8988T (cell line): ENCODE measurements around the gene GPR173.
A peak's percentile ranks its signal among the peaks of the same experiment; 100 is the strongest.

Experiments used
- DNase-seq: peaks from one replicate; pipeline ENCODE4 v3.0.0; 2011

The GPR173 gene

DNA sequence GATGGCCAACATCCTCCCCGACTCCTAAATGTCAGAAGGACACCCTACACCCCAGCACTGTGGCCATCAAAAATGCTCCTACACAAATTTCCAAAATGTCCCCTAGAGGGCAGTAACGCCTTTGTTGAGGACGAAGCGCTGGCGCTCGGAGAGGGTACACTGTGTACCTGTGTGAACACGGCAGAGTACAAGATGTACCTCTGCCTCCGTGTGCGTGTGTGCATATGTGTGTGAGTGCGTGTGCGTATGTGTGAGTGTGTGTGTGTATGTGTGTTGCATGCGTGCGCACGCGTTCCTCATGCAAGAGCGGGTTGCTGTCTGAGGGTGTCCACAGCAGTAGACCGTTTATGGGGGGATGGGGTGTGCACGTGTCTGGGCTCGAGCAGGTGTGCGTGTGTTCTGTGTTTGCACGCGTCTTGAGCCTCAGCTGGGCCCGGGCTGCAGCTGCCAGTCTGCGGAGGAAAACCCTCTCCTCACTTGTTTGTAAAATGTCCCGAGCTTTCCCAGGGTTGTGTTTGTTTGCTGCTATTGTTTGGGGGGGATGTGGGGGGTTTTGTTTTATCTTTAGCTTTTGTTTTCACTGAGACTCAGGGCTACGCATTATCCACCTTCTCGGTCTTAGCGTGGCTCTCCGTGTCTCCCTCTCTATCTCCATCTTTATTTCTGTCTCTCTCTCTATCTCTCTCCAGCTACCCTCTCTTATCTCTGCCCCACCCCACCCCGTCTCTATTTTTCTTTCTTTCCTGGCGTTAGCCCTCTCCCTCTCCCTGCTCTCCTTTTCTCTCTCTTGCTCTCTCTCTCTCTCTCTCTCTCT lies 23.2 kb downstream of the GPR173 start:
- DNase-seq: no peak

DNA sequence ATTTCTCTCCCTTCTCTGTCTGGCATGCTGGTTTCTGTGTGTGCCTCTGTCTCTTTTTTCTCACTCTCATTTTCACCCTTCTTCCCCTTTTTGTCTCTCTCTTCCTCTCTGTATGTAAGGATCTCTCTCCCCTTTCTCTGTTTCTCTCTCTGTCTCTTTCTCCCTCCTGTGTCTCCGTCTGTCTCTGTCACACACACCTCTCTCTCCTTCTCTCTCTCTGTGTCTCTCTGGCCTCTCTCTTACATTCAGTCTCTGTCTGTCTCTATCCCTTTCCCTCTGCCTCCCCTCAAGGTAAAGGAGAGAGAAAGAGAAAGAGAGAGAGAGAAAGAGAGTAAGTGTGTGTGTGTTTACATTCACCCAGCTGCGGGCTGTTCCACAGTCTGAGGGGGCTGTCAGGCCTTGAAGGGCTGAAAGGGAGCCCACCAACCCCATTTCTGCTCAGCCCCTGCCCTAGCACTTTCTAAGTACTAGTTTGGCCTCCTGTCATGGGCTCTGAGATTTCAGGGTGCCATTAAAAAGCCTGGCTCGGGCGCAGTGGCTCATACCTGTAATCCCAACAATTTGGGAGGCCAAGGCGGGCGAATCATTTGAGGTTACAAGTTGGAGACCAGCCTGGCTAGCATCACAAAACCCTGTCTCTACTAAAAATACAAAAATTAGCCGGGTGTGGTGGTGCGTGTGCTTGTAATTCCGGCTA lies 24.0 kb downstream of the GPR173 start:
- DNase-seq: no peak

DNA sequence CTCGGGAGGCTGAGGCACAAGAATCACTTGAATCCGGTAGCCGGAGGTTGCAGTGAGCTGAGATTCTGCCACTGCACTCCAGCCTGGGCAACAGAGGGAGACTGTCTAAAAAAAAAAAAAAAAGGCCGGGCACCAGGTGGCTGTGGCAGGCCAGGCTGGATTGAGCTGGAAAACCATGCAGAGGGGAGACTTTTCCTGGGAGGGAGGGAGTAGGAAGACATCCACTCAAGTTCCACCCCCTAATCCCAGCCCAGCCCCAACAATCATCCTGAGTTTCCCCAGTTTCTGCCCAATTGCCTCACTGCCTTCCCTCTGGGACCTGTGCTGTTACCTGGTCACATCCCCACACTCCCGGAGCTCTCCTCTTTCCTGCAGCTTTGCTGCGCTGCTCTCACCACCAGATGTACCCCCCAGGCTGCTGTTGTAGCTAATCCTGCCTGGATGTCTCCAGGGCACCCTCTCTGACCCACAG lies 24.6 kb downstream of the GPR173 start:
- no peak for DNase-seq

DNA sequence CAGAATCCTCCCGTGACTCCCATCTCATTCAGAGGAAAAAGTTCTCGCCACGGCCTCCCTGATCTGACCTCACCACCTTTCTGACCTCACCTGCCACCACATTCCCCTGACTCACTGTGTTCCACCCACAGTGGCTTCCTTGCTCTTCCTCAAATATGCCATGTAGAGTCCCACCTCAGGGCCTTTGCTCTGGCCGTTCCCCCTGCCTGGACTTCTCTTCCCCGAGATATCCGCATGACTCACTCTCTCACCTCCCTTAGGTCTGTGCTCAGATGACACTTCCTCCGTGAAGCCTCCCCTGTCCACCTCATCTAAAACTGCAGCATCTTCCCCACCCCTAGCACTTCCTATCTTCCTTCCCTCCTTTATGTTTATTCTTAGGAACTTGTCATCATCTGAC lies 26.4 kb downstream of the GPR173 start:
- DNase-seq: no peak

DNA sequence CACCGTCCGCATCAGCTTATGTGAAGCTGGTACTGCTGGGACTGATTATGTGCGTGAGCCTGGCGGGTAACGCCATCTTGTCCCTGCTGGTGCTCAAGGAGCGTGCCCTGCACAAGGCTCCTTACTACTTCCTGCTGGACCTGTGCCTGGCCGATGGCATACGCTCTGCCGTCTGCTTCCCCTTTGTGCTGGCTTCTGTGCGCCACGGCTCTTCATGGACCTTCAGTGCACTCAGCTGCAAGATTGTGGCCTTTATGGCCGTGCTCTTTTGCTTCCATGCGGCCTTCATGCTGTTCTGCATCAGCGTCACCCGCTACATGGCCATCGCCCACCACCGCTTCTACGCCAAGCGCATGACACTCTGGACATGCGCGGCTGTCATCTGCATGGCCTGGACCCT lies 28.1 kb downstream of the GPR173 start:
- DNase-seq: no peak

DNA sequence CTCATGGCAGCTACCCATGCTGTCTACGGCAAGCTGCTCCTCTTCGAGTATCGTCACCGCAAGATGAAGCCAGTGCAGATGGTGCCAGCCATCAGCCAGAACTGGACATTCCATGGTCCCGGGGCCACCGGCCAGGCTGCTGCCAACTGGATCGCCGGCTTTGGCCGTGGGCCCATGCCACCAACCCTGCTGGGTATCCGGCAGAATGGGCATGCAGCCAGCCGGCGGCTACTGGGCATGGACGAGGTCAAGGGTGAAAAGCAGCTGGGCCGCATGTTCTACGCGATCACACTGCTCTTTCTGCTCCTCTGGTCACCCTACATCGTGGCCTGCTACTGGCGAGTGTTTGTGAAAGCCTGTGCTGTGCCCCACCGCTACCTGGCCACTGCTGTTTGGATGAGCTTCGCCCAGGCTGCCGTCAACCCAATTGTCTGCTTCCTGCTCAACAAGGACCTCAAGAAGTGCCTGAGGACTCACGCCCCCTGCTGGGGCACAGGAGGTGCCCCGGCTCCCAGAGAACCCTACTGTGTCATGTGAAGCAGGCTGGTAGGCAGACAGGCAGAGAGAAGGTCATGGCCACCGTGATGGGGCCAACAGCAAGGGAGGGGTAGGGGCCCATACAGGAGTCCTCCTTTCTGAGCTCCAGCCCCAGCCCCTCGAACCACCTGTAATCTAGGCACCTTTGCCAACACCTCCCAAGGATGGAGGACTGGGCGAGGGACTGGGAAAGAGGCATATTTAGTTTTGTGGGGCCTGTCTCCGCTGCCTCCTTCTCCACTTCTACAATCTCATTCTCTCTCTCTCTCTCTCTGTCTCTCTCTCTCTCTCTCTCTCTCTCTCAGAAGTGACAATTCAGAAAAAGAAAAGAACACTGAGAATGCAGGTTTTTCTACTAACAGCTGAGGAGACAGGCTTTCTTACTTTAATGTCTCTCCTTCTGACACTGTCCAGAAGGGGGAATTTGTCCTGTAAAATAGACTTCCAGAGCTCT lies 28.9 kb downstream of the GPR173 start:
- no peak for DNase-seq

DNA sequence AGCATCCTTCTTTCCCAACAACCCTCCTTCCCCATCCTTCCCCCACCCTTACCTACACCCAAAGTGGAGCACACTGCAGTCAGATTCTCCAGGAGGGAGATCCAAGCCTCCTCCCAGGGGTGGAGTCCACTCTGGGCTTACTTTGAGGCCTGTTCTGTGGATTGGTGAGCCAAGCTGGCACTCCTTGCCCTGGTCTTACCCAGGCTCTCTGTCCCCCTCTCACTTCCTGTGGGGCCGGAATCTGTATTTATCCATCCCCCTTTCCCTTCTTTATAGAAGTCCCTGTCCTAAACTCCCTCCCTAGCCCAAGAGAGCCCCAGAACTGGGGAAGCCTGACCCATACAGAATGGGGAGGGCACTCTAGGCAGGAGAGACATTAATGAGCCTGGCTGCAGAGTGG lies 30.4 kb downstream of the GPR173 start:
- no peak for DNase-seq

DNA sequence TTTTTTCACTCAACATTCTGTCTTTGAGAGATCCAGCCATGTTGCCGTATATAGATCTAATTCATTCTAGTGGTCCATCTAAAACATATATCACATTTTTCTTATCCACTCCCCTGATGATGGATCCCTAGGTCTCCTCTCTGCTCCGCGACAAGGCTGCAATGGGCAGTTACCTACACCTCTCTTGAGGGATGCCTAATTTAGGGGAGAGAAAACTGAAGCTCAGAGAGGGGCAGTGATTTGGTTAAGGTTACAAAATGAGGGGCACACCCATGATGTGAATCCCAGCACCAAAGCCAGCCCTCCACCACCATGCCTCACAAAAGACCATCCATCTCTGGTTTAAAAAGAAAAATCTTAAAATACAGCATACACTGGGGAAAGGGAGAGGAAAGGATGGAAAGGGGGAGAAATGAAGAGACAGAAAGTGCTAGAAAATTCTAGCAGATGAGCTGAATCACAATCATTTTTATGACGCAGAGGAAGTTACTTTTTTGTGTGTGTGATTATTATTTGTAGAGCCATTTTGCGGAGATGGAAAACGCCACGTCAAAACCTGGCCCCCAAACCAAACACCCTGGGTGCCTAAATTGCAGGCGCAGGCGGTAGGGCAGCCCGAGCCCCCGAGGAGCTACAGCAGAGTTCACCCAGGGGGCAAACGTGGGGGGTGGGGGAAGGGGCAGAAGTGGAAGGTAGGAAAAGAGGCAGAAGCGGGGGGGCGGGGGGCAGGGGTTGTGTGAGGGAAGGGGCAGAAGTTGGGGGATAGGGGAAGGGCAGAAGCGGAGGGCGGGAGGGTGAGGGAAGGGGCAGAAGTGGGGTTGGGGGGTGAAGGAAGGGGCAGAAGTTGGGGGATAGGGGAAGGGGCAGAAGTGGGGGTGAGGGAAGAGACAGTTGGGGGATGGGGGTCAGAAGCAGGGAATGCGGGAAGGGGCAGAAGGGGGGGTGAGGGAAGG lies 32.3 kb downstream of the GPR173 start:
- DNase-seq: no peak

DNA sequence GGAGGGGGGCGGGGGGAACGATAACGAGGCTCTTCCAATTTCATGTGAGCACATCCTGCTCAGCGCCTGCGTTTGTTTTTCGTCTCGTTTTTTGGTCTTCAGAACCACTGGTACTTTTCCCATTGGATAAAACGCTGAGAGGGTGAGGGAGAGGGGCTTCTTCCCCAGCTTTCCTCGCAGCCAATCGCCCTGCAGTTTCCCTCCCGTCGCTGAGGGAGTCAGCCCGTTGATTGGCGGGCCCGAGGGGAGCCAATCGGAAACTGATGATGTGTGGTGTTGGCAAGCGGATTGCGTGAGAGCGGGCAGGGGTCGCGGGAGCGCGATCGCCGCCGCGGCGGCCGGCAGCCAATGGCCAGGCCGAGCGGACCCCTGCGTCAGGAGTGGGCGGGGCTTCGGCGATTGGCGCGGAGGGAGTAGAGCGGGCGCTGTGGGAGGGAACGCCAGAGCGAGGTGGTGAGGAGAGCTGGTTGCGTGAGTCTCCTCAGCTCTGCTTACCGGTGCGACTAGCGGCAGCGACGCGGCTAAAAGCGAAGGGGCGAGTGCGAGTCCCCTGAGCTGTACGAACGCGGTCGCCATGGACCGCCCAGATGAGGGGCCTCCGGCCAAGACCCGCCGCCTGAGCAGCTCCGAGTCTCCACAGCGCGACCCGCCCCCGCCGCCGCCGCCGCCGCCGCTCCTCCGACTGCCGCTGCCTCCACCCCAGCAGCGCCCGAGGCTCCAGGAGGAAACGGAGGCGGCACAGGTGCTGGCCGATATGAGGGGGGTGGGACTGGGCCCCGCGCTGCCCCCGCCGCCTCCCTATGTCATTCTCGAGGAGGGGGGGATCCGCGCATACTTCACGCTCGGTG lies 33.6 kb downstream of the GPR173 start, which contains the start of gene TSPYL2:
Gene TSPYL2 (plus strand): TSS at position 443 of the 848 bp plus-strand sequence. CDS start 132 bp downstream, at position 575.
- DNase-seq: peak; percentile 75

DNA sequence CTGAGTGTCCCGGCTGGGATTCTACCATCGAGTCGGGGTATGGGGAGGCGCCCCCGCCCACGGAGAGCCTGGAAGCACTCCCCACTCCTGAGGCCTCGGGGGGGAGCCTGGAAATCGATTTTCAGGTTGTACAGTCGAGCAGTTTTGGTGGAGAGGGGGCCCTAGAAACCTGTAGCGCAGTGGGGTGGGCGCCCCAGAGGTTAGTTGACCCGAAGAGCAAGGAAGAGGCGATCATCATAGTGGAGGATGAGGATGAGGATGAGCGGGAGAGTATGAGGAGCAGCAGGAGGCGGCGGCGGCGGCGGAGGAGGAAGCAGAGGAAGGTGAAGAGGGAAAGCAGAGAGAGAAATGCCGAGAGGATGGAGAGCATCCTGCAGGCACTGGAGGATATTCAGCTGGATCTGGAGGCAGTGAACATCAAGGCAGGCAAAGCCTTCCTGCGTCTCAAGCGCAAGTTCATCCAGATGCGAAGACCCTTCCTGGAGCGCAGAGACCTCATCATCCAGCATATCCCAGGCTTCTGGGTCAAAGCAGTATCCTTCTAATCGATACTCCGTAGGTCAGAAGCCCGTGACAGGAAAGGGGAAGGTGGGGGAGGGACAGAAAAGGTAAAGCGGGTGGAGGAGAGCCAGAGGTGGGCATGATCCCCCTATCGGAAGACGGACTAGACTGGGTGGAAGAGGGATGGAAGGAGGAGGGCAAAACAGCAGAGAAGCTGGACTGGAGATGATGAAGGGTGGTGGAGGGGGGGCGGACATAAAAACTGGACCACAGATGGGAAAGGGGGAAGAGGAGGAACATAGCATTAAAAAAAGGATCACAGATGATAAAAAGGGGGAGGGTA lies 34.4 kb downstream of the GPR173 start:
- no peak for DNase-seq

DNA sequence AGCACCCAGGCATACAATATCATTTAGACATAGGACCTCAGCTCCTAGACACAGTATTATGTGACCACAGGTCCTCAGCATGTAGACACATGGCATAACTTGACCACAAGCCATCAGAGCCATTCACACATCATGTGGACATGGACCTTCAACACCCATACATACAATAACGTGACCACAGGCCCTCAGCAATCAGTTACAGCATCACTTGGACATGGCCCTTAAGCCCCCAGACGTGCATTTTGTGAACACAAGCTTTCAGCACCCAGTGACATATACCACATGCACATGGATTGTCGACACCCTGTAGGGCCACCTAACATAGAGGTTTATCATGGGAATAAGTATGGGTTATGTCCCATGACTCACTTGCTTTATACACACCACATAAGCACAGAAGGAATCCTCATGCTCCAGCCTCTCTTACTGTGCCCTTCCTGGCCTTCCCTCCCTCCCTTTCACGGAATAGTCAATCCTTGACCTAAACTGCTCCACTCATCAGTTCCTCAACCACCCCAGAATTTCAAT lies 35.5 kb downstream of the GPR173 start:
- no peak for DNase-seq

DNA sequence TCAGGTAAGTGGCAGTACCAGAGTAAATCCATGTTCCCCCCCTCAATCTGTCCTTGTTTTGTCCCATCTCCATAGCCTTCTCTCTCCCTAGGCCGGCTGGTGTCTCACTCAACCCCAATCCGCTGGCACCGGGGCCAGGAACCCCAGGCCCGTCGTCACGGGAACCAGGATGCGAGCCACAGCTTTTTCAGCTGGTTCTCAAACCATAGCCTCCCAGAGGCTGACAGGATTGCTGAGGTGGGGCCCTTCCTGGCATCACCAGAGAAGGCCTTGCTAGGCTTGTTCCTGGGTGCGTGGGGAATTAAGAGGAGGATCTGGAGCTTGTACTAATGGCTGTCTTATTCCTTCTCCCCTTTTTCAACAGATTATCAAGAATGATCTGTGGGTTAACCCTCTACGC lies 36.3 kb downstream of the GPR173 start:
- DNase-seq: no peak

DNA sequence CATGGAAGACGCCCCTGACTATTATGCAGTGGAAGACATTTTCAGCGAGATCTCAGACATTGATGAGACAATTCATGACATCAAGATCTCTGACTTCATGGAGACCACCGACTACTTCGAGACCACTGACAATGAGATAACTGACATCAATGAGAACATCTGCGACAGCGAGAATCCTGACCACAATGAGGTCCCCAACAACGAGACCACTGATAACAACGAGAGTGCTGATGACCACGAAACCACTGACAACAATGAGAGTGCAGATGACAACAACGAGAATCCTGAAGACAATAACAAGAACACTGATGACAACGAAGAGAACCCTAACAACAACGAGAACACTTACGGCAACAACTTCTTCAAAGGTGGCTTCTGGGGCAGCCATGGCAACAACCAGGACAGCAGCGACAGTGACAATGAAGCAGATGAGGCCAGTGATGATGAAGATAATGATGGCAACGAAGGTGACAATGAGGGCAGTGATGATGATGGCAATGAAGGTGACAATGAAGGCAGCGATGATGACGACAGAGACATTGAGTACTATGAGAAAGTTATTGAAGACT lies 37.2 kb downstream of the GPR173 start:
- DNase-seq: no peak

DNA sequence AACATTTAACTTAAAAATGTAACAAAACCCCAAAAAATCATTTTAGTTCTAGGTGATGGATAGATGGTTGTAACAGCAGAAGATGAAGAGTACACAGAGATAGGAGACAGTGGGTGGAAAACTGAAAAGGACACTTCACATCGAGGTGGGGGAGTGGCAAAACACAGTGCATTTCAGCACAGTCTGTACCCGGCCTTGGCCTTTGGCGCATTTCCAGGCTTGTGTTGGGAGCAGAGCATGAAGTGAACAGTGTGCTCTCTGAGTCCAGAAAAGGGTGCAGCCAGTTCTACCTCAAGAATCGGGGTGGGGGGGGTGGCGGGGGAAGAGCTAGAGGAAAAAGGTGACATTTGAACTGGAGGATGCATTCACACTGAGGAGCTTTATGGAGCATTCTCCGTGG lies 37.9 kb downstream of the GPR173 start:
- no peak for DNase-seq

DNA sequence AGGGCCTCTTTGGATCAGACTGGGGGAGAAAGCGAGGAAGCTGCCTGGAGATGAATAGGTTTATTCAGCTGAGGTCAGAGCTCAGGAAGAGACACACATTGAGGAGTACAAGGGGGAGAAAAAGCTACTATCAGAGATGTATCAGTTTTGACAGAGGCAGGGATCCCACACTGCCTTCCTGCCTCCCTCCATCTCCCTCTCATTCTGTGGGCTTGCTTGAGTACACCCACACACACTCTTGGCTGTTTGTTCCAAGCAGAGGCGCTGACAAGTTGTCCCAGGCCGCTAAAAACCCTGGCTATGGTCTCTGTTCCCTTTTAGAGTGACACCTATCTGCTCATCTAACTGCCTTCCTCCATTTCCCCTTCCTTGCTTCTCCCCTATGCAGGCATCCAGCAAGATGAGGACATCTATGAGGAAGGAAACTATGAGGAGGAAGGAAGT lies 38.8 kb downstream of the GPR173 start:
- DNase-seq: no peak

DNA sequence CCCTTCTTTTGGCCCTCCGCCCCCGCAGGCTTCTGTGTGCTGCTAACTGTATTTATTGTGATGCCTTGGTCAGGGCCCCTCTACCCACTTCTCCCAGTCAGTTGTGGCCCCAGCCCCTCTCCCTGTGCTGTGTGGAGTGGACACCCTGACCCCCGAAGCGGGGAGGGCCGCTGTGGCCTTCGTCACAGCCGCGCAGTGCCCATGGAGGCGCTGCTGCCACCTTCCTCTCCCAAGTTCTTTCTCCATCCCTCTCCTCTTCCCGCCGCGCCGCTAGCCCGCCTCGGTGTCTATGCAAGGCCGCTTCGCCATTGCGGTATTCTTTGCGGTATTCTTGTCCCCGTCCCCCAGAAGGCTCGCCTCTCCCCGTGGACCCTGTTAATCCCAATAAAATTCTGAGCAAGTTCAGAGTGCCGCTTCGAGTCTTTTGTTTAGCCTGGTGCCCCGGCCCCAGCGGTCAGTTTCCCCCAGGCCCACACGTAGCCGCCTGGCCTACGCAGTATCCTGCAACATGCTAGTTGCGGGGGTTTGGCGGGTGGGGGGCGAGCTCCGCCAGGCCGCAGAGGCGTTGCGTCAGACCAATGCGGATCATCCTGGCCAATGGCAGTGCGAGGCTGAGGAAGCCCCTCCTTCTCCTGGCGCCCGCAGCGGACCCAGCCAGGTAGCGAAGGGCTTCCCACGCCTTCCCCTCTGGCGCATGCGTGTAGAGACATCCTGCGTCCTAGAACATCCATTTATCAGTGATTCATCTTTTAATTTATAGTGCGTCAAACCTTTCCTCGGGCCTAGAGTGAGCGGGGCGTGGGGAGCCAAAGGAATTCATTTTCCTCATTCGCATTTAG lies 39.8 kb downstream of the GPR173 start:
- DNase-seq: peak; percentile 65

DNA sequence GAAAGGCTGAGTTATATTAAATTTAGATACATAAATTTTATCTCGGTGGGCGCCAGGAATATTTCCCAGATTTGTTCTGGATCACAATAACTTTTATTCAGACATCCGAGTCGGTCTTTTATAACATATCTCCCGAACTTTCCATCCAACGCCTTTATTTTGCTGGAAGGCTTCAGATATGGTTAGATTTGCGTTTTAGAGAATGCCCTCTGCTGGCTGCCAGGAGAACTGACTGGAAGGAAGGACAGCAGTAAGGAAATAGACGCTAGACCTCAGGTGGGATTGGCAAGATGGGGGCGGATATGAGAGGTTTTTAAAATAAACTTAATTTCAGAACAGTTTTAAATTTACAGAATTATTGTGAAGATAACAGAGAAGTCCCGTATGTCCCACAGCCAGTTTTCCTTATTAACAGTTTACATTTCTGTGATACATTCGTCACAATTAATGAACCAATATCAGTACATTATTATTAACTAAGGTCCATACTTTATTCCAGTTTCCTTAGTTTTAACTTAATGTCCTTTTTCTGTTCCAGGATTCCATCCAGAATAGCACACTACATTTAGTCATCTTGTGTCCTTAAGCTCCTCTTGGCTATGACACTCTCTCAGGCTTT lies 40.7 kb downstream of the GPR173 start:
- peak; percentile 56 for DNase-seq

DNA sequence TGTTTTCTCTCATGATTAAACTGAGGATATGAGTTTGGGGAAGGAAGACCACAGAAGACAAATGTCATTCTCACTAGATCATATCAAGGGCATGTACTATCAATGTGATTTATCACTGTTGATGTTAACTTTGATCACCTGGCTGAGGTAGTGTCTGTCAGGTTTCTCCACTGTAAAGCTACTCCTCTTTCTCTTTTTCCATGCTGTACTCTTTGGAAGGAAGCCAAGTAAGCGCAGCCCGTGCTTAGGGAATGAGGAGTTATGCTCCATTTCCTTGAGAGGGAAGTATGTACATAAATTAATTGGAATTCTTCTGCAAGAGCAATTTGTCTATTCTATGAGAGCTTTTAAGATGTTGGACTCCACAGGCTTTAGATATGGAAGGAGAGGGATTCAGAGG lies 41.3 kb downstream of the GPR173 start:
- no peak for DNase-seq
